ENCODE measurements around the gene PRKACA. TPM values are rescaled to one million over a fixed set of nuclear protein-coding genes. Genes with fewer than 3 reads are reported as not detected.
A peak's percentile ranks its signal among the peaks of the same experiment; 100 is the strongest.

PRKACA gene
- total RNA-seq, 2 donors from 2014 or later, result 34.8 to 106 TPM

DNA sequence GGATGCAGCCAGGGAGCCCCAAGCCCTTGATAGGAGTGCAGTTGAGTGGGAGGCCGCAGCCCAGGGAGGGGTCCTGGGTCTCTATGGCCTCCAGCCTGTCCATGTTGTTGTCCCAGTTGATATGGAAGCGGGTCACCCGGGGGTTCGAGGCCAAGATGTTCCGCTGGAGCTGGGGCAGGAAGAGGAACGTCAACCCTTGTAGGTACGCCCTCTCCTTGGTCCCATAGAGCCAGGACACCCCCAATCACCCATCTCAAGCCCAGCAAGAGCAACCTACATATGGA, 2.9 kb upstream of the PRKACA start:
- Histone ChIP-seq H3K36me3 (no peaks in the 10 kb centered on the region), H3K27ac (no peak overlapping the region), H3K9me3 (no peaks in the 10 kb centered on the region), H3K27me3 (replicated peaks; ENCODE audit: insufficient read depth) (no peaks in the 10 kb centered on the region), H3K4me1 (replicated peaks) (peaks cover 2% of the 10 kb centered on the region), H3K4me3 (no peak overlapping the region)
- TF ChIP-seq POLR2A (IDR thresholded peaks at IDR 0.05) (no peak), POLR2AphosphoS5 (IDR thresholded peaks at IDR 0.05) (no peak), CTCF (IDR thresholded peaks at IDR 0.05) (no peak)
- intact Hi-C loops (cut with DNase I), result no loop called here
- WGBS, result 92% methylated on average over 7 of the region's 7 CpGs
- DNase-seq (ENCODE audit: low spot score), result no peak

DNA sequence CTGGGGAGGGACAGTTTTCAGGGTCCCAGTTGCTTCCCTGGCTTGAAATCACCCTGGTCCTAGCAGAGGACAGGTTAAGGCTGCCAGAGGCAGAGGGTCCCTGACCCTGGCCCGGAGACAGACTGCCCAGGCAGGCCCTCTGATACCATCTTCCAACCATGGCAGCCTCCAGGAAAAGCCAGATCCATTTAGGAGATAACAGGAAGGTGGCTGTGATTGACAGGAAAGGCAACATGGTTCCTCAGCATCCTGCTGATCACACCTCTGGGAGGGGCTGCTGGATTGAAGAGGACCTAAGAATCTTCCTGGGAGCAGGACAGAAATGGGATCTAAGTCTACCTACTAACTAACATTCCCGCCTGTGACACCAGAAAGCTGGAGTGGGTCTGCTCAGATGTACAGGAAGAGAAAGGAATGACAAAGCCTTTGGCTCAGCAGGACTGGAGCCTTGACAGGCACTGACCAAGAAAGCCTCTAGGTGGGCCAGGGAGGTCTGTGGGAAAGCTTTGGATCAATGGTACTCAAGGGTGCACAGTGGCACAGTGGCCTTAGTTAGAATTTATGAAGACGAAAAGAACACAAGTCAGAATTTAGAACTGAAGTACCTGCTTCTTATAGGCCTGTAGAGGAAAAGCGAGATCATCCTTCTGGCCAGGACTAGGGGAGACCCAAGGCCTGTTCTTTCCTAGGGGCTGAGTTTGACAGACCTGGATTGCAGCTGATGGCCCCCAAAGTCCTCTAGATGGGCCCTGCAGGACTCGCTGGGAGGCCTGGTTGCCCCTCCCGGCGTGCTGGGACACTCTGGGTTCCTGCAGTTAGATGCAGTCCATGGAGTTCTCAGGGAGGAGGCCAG, 2.3 kb upstream of the PRKACA start:
- Histone ChIP-seq H3K36me3 (no peaks in the 10 kb centered on the region), H3K4me3 (no peak overlapping the region), H3K4me1 (replicated peaks) (peaks cover 2% of the 10 kb centered on the region), H3K27ac (peak overlapping the region; percentile 94 to 95), H3K9me3 (no peaks in the 10 kb centered on the region), H3K27me3 (replicated peaks; ENCODE audit: insufficient read depth) (no peaks in the 10 kb centered on the region)
- no peak for TF ChIP-seq POLR2AphosphoS5 (IDR thresholded peaks at IDR 0.05)
- no peak for TF ChIP-seq CTCF (IDR thresholded peaks at IDR 0.05)
- no peak for TF ChIP-seq POLR2A (IDR thresholded peaks at IDR 0.05)
- intact Hi-C loops (cut with DNase I), result loop anchor here (2.0 to 5.0 kb wide), 2 partner anchors 17 to 48 kb away; partner anchors contain the start of genes ASF1B and MISP3
- whole genome bisulfite sequencing, result 89% methylated on average over 7 of the region's 7 CpGs
- DNase-seq (ENCODE audit: low spot score), result no peak

- peak overlapping the region; percentile 94 to 95 for H3K27ac ChIP-seq
- intact Hi-C loops (cut with DNase I), result loop anchor here (2.0 to 5.0 kb wide), 2 partner anchors 18 to 47 kb away; partner anchors contain the start of genes ASF1B and MISP3
- no peaks in the 10 kb centered on the region for H3K36me3 ChIP-seq
- H3K4me1 ChIP-seq (replicated peaks), result peaks cover 2% of the 10 kb centered on the region
- H3K27me3 ChIP-seq (replicated peaks; ENCODE audit: insufficient read depth), result no peaks in the 10 kb centered on the region
- 50% methylated on average over 3 of the region's 3 CpGs for WGBS
- no peaks in the 10 kb centered on the region for H3K9me3 ChIP-seq
- peak overlapping the region in 1 of 2 donors; percentile 44 for H3K4me3 ChIP-seq
- no peak for DNase-seq (ENCODE audit: low spot score)
- TF ChIP-seq POLR2AphosphoS5 (IDR thresholded peaks at IDR 0.05), result no peak
- no peak for TF ChIP-seq POLR2A (IDR thresholded peaks at IDR 0.05)
- TF ChIP-seq CTCF (IDR thresholded peaks at IDR 0.05), result no peak
Observed at GRCh38 chr19:14119146-14119545, 1.6 kb upstream of the PRKACA start.

DNA sequence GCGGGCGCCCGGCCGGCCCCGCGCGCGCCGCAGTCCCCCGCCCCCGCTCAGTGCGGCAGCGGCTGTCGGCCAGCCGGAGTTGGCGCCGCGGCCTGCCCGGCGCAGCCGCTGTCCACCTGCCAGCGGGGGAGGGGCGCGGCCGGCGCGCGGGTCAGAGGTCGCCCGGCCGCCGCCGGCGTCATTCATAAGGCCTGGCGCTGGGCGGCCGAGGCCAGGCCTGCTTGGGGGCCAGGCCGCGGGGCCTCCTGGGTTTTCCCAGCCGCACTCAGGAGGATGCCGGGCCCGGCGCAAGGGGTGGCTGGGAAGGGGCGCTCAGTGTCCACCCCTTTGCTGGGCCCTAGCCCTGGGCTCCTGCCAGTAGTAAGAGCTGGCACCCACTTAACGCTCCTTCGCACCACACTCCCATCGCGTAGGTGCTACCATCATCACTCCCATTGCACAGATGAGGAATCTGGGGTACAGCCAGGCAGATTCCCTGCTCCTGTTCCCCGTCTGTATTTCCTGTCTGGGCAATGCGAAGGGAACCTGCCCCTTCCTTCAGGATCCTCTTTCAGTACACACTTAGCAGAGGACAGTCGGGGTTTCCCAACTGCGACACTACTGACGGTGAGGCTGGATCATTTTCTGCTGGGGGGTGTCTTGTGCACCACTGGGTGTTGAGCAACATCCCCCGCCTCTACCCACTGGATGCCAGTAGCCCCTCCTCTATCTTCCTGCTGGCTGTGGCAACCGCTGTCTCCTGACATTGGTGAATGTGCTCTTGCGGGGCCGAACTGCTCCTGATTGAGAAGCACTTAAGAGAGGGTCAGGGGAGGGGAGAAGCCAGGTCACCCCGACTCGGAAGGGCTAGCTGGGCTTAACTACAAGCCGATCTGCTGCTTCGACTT, 846 bp upstream of the PRKACA start:
- intact Hi-C loops (cut with DNase I), result loop anchor here (2.0 to 5.0 kb wide), 2 partner anchors 18 to 46 kb away; partner anchors contain the start of genes ASF1B and MISP3

More for the DNA sequence above, 846 bp upstream of the PRKACA start:
- Histone ChIP-seq H3K27ac (peak overlapping the region; percentile 94 to 95), H3K27me3 (replicated peaks; ENCODE audit: insufficient read depth) (no peaks in the 10 kb centered on the region), H3K9me3 (no peaks in the 10 kb centered on the region), H3K4me3 (peak overlapping the region; percentile 44 to 56), H3K36me3 (no peaks in the 10 kb centered on the region), H3K4me1 (replicated peaks) (peaks cover 2% of the 10 kb centered on the region)
- under 1% methylated on average over 19 of the region's 61 CpGs for WGBS
- DNase-seq (ENCODE audit: low spot score), result peak; percentile 75
- TF ChIP-seq CTCF (IDR thresholded peaks at IDR 0.05), result peak in 1 of 4 experiments; percentile 4
- peak; percentile 71 for TF ChIP-seq POLR2AphosphoS5 (IDR thresholded peaks at IDR 0.05)
- TF ChIP-seq POLR2A (IDR thresholded peaks at IDR 0.05), result peak; percentile 37

All from prostate gland (tissue), 2 donors.